K562 treated with DMSO at 1 percent for 4 hours (cell line): ENCODE results near the gene PTAFR. TPM values are rescaled to one million over a fixed set of nuclear protein-coding genes. Genes with fewer than 3 reads are reported as not detected.

Experiments
- total RNA-seq: library from RNA; unstranded; fragments of 300-600 nt; gene quantifications from 2 replicates; pipeline ENCODE4 v1.2.3, GENCODE V29; 2022; ENCODE audit not compliant: insufficient read depth

The PTAFR gene, protein sequence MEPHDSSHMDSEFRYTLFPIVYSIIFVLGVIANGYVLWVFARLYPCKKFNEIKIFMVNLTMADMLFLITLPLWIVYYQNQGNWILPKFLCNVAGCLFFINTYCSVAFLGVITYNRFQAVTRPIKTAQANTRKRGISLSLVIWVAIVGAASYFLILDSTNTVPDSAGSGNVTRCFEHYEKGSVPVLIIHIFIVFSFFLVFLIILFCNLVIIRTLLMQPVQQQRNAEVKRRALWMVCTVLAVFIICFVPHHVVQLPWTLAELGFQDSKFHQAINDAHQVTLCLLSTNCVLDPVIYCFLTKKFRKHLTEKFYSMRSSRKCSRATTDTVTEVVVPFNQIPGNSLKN
- total RNA-seq = 2.5 and 2.8 TPM in 2 replicates

DNA sequence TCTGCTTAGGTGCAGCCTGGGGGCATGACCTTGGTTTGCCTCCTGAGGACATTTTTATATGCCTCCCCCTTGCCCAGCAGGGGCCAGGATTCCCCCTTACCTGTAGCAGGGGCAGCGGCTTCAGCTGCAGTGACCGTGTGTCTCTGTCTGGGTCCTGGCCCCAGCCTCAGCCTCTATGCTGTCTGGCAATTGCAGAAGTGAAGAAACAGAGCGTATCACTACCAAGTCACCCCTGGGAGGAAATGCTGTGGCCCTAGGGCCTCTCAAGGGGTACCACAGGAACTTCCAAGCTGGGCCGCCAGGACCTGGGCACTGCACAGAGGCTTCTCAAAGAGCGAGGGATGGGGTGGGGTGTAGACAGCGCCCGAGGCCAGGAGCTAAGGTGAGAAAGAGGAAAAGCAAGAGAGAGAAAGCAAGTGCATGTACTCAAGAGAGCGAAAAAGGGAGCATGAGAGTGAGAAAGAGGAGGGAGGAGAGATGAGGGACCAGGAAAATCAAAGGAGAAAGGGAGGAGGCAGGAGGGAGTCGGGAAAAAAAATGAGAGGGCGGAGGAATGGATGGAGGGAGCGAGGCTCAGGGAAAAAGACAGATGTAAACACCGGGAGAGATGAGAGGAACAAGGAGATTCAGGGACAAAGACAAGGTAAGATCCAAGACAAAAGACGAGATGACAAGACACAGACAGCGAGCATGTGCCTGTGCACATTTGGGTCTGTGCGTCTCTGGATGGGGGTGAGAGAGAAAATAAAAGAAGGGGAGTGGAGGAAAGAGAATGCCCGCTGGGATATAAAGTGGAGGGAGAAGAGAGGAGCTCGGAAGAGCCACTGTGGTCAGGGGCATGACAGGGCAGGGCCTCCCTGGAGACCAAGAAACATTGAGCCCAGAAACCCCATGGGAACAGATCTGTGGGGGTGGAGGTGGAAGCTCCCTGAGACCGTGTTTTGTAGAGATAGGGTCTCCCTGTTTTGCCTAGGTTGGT, at the start of gene PTAFR:
PTAFR (minus strand) TSS at position 199 of the 979 bp plus-strand sequence. CDS start 25,669 bp downstream, outside the sequence.

Other genes with a start within 250 kb of the PTAFR start
- gene SMPDL3B, start 241.7 kb downstream of the PTAFR start, total RNA-seq = 1.2 and 1.6 TPM in 2 replicates
- 2.3 and 5.3 TPM in 2 replicates for gene XKR8, start 216.7 kb downstream of the PTAFR start, total RNA-seq
- 10.8 and 14.2 TPM in 2 replicates for gene EYA3, start 88.1 kb downstream of the PTAFR start, total RNA-seq
- 207 and 220 TPM in 2 replicates for gene DNAJC8, start 56.3 kb upstream of the PTAFR start, total RNA-seq
- gene ATP5IF1, start 59.4 kb upstream of the PTAFR start, total RNA-seq = 803 and 858 TPM in 2 replicates
- 142 and 145 TPM in 2 replicates for gene SESN2, start 82.8 kb upstream of the PTAFR start, total RNA-seq
- gene MED18, start 152.3 kb upstream of the PTAFR start, total RNA-seq = 24.4 and 26.7 TPM in 2 replicates
- 21.6 and 30.3 TPM in 2 replicates for gene PHACTR4, start 193.1 kb upstream of the PTAFR start, total RNA-seq